ENCODE results near the gene PNISR.

Gene PNISR

DNA sequence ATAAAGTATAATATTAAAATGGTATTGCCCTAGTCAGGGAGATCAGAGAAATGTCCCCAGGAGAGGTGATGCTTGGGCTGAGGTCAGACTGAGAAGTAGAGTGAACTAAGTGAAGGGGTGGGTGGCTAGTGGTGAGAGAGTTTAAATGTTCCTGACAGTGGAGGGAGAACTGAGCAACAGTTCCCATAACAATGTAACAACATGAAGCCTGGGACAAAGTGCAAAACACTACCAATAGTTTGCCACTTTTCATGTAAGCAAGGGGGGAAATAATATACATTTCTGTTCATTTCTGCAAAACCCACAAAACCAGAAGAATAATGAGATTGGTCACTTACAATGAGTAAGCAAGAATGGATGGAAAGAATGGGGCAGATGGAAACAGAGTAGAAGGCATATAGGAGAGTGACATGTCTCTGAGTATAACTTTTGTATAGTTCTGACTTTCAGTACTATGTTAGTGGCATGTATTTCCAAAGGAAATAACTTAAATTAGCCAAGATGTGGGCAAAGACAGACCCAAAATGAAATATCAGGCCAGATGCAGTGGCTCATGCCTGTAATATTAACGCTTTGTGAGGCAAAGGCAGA is 62.3 kb downstream of the PNISR start:
- TF ChIP-seq, protein P1, sequence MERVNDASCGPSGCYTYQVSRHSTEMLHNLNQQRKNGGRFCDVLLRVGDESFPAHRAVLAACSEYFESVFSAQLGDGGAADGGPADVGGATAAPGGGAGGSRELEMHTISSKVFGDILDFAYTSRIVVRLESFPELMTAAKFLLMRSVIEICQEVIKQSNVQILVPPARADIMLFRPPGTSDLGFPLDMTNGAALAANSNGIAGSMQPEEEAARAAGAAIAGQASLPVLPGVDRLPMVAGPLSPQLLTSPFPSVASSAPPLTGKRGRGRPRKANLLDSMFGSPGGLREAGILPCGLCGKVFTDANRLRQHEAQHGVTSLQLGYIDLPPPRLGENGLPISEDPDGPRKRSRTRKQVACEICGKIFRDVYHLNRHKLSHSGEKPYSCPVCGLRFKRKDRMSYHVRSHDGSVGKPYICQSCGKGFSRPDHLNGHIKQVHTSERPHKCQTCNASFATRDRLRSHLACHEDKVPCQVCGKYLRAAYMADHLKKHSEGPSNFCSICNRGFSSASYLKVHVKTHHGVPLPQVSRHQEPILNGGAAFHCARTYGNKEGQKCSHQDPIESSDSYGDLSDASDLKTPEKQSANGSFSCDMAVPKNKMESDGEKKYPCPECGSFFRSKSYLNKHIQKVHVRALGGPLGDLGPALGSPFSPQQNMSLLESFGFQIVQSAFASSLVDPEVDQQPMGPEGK (CRISPR knock-in tag; IDR thresholded peaks at IDR 0.05; ENCODE audit: borderline replicate concordance), result no peak
- no peak for TF ChIP-seq ZFP3 (CRISPR knock-in tag; IDR thresholded peaks at IDR 0.05)
- TF ChIP-seq CSDC2 (CRISPR knock-in tag; IDR thresholded peaks at IDR 0.05), result no peak
- TF ChIP-seq RARB (CRISPR knock-in tag; IDR thresholded peaks at IDR 0.05), result no peak
- no peak for TF ChIP-seq SNAI2 (CRISPR knock-in tag; IDR thresholded peaks at IDR 0.05)
- TF ChIP-seq ISL1 (CRISPR knock-in tag; IDR thresholded peaks at IDR 0.05), result no peak
- TF ChIP-seq, protein P2, sequence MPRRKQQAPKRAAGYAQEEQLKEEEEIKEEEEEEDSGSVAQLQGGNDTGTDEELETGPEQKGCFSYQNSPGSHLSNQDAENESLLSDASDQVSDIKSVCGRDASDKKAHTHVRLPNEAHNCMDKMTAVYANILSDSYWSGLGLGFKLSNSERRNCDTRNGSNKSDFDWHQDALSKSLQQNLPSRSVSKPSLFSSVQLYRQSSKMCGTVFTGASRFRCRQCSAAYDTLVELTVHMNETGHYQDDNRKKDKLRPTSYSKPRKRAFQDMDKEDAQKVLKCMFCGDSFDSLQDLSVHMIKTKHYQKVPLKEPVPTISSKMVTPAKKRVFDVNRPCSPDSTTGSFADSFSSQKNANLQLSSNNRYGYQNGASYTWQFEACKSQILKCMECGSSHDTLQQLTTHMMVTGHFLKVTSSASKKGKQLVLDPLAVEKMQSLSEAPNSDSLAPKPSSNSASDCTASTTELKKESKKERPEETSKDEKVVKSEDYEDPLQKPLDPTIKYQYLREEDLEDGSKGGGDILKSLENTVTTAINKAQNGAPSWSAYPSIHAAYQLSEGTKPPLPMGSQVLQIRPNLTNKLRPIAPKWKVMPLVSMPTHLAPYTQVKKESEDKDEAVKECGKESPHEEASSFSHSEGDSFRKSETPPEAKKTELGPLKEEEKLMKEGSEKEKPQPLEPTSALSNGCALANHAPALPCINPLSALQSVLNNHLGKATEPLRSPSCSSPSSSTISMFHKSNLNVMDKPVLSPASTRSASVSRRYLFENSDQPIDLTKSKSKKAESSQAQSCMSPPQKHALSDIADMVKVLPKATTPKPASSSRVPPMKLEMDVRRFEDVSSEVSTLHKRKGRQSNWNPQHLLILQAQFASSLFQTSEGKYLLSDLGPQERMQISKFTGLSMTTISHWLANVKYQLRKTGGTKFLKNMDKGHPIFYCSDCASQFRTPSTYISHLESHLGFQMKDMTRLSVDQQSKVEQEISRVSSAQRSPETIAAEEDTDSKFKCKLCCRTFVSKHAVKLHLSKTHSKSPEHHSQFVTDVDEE (CRISPR knock-in tag; IDR thresholded peaks at IDR 0.05), result no peak
- TF ChIP-seq, protein P3, sequence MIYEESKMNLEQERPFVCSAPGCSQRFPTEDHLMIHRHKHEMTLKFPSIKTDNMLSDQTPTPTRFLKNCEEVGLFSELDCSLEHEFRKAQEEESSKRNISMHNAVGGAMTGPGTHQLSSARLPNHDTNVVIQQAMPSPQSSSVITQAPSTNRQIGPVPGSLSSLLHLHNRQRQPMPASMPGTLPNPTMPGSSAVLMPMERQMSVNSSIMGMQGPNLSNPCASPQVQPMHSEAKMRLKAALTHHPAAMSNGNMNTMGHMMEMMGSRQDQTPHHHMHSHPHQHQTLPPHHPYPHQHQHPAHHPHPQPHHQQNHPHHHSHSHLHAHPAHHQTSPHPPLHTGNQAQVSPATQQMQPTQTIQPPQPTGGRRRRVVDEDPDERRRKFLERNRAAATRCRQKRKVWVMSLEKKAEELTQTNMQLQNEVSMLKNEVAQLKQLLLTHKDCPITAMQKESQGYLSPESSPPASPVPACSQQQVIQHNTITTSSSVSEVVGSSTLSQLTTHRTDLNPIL (CRISPR knock-in tag; IDR thresholded peaks at IDR 0.05; ENCODE audit: low read depth), result no peak
- TF ChIP-seq, protein P4, sequence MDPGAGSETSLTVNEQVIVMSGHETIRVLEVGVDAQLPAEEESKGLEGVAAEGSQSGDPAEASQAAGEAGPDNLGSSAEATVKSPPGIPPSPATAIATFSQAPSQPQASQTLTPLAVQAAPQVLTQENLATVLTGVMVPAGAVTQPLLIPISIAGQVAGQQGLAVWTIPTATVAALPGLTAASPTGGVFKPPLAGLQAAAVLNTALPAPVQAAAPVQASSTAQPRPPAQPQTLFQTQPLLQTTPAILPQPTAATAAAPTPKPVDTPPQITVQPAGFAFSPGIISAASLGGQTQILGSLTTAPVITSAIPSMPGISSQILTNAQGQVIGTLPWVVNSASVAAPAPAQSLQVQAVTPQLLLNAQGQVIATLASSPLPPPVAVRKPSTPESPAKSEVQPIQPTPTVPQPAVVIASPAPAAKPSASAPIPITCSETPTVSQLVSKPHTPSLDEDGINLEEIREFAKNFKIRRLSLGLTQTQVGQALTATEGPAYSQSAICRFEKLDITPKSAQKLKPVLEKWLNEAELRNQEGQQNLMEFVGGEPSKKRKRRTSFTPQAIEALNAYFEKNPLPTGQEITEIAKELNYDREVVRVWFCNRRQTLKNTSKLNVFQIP (CRISPR knock-in tag; IDR thresholded peaks at IDR 0.05; ENCODE audit: borderline replicate concordance, low read depth), result no peak
- TF ChIP-seq ARNTL (CRISPR knock-in tag; IDR thresholded peaks at IDR 0.05; ENCODE audit: borderline replicate concordance, low read depth), result no peak
- TF ChIP-seq OSR1 (CRISPR knock-in tag; IDR thresholded peaks at IDR 0.05), result no peak
- no peak for TF ChIP-seq ZNF565 (CRISPR knock-in tag; conservative IDR thresholded peaks at IDR 0.05; ENCODE audit: low read depth)
- TF ChIP-seq ESRRG (CRISPR knock-in tag; IDR thresholded peaks at IDR 0.05), result no peak
- no peak for TF ChIP-seq PPARA (CRISPR knock-in tag; IDR thresholded peaks at IDR 0.05; ENCODE audit: borderline replicate concordance)
- no peak for TF ChIP-seq BACH2 (CRISPR knock-in tag; IDR thresholded peaks at IDR 0.05; ENCODE audit: borderline replicate concordance)
- no peak for TF ChIP-seq ZC3H10 (CRISPR knock-in tag; IDR thresholded peaks at IDR 0.05)
- ATAC-seq, result no peak

DNA sequence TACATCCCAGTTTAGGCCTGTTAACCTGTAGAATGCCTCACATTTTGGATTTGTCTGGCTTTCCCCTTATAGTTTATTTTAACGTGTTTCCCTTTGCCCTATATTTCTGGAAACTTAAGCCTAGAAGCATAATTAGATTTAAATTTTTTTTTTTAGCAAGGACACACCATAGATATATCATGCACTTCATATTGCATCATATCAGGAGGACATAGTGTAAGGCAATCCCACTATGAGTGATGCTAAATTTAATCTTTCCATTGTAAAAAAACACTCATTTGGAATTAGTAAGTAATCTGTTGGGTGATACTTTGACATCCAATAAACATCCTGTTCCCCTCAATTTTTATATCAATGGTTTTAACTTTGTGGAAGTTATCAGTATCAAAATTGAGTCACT is 65.3 kb downstream of the PNISR start:
- no peak for TF ChIP-seq ARNTL (CRISPR knock-in tag; IDR thresholded peaks at IDR 0.05; ENCODE audit: borderline replicate concordance, low read depth)
- TF ChIP-seq, protein P5, sequence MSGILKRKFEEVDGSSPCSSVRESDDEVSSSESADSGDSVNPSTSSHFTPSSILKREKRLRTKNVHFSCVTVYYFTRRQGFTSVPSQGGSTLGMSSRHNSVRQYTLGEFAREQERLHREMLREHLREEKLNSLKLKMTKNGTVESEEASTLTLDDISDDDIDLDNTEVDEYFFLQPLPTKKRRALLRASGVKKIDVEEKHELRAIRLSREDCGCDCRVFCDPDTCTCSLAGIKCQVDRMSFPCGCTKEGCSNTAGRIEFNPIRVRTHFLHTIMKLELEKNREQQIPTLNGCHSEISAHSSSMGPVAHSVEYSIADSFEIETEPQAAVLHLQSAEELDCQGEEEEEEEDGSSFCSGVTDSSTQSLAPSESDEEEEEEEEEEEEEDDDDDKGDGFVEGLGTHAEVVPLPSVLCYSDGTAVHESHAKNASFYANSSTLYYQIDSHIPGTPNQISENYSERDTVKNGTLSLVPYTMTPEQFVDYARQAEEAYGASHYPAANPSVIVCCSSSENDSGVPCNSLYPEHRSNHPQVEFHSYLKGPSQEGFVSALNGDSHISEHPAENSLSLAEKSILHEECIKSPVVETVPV (CRISPR knock-in tag; IDR thresholded peaks at IDR 0.05), result no peak
- no peak for TF ChIP-seq ZNF8 (CRISPR knock-in tag; IDR thresholded peaks at IDR 0.05)
- TF ChIP-seq ZFP3 (CRISPR knock-in tag; IDR thresholded peaks at IDR 0.05), result no peak
- TF ChIP-seq, protein P4 (CRISPR knock-in tag; IDR thresholded peaks at IDR 0.05; ENCODE audit: borderline replicate concordance, low read depth), result no peak

DNA sequence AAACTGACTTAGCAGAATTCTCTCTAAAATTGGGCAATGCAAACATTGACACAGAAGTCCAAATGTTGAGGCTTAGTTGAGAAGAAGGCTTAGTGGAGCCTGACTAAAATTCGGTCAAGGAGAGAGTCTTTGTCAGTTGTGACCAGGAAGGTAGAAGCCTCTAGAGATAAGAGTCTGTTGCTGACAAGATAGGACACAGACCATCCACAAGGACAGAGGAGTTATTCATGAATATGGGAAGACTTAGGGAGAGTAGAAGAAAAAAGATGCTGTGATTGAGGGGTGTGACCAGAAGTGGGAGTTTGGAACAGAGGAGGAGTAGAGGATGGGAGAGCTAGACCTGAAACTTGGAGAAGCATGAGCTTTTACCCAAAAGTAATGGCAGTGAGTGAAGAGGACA is 68.5 kb downstream of the PNISR start:
- no peak for ATAC-seq
- TF ChIP-seq ESRRG (CRISPR knock-in tag; IDR thresholded peaks at IDR 0.05), result no peak
- TF ChIP-seq TCF4 (CRISPR knock-in tag; IDR thresholded peaks at IDR 0.05; ENCODE audit: borderline replicate concordance), result no peak
- TF ChIP-seq ZNF70 (CRISPR knock-in tag; IDR thresholded peaks at IDR 0.05), result no peak
- no peak for TF ChIP-seq RARB (CRISPR knock-in tag; IDR thresholded peaks at IDR 0.05)
- TF ChIP-seq, protein P4 (CRISPR knock-in tag; IDR thresholded peaks at IDR 0.05; ENCODE audit: borderline replicate concordance, low read depth), result no peak
- TF ChIP-seq, protein P1 (CRISPR knock-in tag; IDR thresholded peaks at IDR 0.05; ENCODE audit: borderline replicate concordance), result no peak
- TF ChIP-seq ARNTL (CRISPR knock-in tag; IDR thresholded peaks at IDR 0.05; ENCODE audit: borderline replicate concordance, low read depth), result no peak

More for the DNA sequence above, 65.3 kb downstream of the PNISR start:
- no peak for ATAC-seq
